ENCODE data around the gene TBRG1.

TBRG1 gene

GRCh38 chr11:124622531-124623451, at the start of gene TBRG1:
Gene TBRG1, plus strand, starts transcription at chr11:124622864. Its CDS starts 220 bp downstream, at chr11:124623084.
- peak; percentile 78 for DNase-seq (ENCODE audit: low read depth)
- TF ChIP-seq CTCF (IDR thresholded peaks at IDR 0.05; ENCODE audit: low read depth, low read length, missing control alignments) = no peak
- in situ Hi-C loops (cut with HindIII; ENCODE audit: low sequenced_read_pairs) = loop anchor here (5.0 kb wide), 1 partner anchor 215 kb away; no protein-coding TSS in a partner anchor
- H3K4me3 ChIP-seq (ENCODE audit: low read depth, low read length) = peak within 1 kb of the TSS; percentile 86

- in situ Hi-C loops (cut with HindIII; ENCODE audit: low sequenced_read_pairs) = no loop called here
- TF ChIP-seq CTCF (IDR thresholded peaks at IDR 0.05; ENCODE audit: low read depth, low read length, missing control alignments) = no peak
- DNase-seq (ENCODE audit: low read depth) = no peak
These were observed 44.8 kb upstream of the TBRG1 start for GRCh38 chr11:124577716-124578427.

GRCh38 chr11:124578761-124579160, 43.9 kb upstream of the TBRG1 start:
- in situ Hi-C loops (cut with HindIII; ENCODE audit: low sequenced_read_pairs) = no loop called here
- TF ChIP-seq CTCF (IDR thresholded peaks at IDR 0.05; ENCODE audit: low read depth, low read length, missing control alignments) = no peak
- H3K4me3 ChIP-seq (ENCODE audit: low read depth, low read length) = no peak overlapping the region
- no peak for DNase-seq (ENCODE audit: low read depth)

More at GRCh38 chr11:124577716-124578427, 44.8 kb upstream of the TBRG1 start:
- H3K4me3 ChIP-seq (ENCODE audit: low read depth, low read length) = no peak overlapping the region

- in situ Hi-C loops (cut with HindIII; ENCODE audit: low sequenced_read_pairs) = no loop called here
- no peak overlapping the region for H3K4me3 ChIP-seq (ENCODE audit: low read depth, low read length)
These were observed 40.8 kb upstream of the TBRG1 start for GRCh38 chr11:124581817-124582216.

GRCh38 chr11:124582565-124582964, 40.1 kb upstream of the TBRG1 start:
- no peak for DNase-seq (ENCODE audit: low read depth)
- no peak overlapping the region for H3K4me3 ChIP-seq (ENCODE audit: low read depth, low read length)
- in situ Hi-C loops (cut with HindIII; ENCODE audit: low sequenced_read_pairs) = no loop called here
- no peak for TF ChIP-seq CTCF (IDR thresholded peaks at IDR 0.05; ENCODE audit: low read depth, low read length, missing control alignments)

More at GRCh38 chr11:124581817-124582216, 40.8 kb upstream of the TBRG1 start:
- no peak for DNase-seq (ENCODE audit: low read depth)
- no peak for TF ChIP-seq CTCF (IDR thresholded peaks at IDR 0.05; ENCODE audit: low read depth, low read length, missing control alignments)

GRCh38 chr11:124583781-124584180, 38.9 kb upstream of the TBRG1 start:
- H3K4me3 ChIP-seq (ENCODE audit: low read depth, low read length) = no peak overlapping the region
- in situ Hi-C loops (cut with HindIII; ENCODE audit: low sequenced_read_pairs) = no loop called here

More at GRCh38 chr11:124583781-124584180, 38.9 kb upstream of the TBRG1 start:
- no peak for DNase-seq (ENCODE audit: low read depth)
- no peak for TF ChIP-seq CTCF (IDR thresholded peaks at IDR 0.05; ENCODE audit: low read depth, low read length, missing control alignments)

Data from astrocyte of the cerebellum (primary cell).